Measurements from ENCODE around the gene MRPL17. TPM values are rescaled to one million over a fixed set of nuclear protein-coding genes. Genes with fewer than 3 reads are reported as not detected.

The MRPL17 gene
- total RNA-seq, 1 donor from 2014 or later = 33.9 TPM

DNA sequence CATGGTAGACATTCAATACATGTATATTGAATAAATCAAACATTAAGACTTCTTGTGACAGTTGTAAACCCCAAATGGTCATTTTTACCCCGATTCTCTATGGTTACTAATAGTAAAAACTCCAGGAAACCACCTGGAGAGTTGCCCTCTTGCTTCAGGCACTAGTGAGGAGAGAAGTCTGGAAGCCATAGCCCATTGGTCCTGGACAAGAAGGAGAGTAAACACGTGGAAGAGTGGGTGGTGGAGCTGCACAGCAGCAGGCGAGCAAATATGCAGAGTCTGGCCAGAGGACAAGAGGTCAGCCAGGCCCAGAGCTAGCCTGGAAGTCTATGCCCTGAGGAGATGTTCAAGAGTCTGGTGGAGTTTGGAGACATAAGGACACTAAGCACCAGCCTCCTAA lies 45.3 kb downstream of the MRPL17 start:
- Histone ChIP-seq H3K9ac (ENCODE audit: low read depth in 1 of 3, low read length in 3 of 3) (no peak overlapping the region), H3K9me3 (ENCODE audit: control insufficient read depth in 3 of 3, low read length in 3 of 3) (no peaks in the 10 kb centered on the region), H3K4me3 (ENCODE audit: low read length in 3 of 3) (no peak overlapping the region), H3K27ac (ENCODE audit: low read depth, low read length) (peak overlapping the region; percentile 55), H3K4me1 (ENCODE audit: control insufficient read depth in 3 of 3, insufficient read depth in 3 of 3, low read length in 3 of 3) (peaks cover 39 to 46% (median 41%) of the 10 kb centered on the region in 3 donors), H3K27me3 (ENCODE audit: control insufficient read depth in 3 of 3, insufficient read depth in 3 of 3, low read length in 3 of 3) (no peaks in the 10 kb centered on the region), H3K36me3 (ENCODE audit: control insufficient read depth in 3 of 3, insufficient read depth in 3 of 3, low read length in 3 of 3) (peaks cover 0 to 11% (median 11%) of the 10 kb centered on the region in 3 donors)

- Histone ChIP-seq H3K4me1 (ENCODE audit: control insufficient read depth in 3 of 3, insufficient read depth in 3 of 3, low read length in 3 of 3) (peaks cover 37 to 46% (median 39%) of the 10 kb centered on the region in 3 donors), H3K36me3 (ENCODE audit: control insufficient read depth in 3 of 3, insufficient read depth in 3 of 3, low read length in 3 of 3) (peaks cover 0 to 18% (median 14%) of the 10 kb centered on the region in 3 donors)
These were observed 46.7 kb downstream of the MRPL17 start for GRCh38 chr11:6636480-6636879.

DNA sequence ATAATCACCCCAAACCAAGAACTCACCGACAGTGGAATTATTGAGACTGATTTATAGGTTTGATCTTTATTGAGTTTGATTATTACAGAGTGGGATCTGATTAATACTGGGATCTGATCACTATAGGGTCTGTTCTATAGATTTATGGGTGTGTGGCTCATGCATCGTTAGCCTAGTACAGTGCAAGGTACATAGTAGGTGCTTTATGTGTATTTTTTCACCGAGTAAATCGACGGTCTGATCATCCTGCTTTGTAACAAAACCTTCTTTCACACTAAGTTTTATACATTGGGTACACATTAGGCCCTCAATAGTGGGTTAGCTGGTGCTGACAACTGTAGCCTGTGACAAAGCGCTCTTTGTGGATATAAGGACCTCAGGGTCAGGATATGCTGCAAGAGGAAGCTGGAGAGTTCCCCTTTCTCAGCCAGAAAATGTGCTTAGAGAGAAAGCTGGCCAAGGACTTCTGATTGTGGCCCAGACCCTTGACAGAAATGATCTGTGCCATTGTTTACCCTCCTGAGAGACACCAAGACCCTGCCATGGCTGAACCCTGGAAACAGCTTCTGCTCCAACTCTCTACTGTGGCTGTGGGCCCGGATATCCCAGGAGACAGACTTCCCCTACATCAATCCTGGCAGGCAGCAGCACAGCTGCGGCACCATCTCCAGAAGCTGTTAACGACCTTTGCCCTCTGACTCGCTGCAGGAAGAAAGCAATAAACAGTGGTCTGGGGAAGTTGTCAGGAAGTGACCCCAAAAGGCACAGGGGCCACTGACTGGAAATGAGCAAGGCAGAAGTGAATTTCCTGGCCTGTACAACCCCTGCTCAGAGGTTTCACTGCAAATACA lies 47.8 kb downstream of the MRPL17 start:
- Histone ChIP-seq H3K4me3 (ENCODE audit: low read length in 3 of 3) (no peak overlapping the region), H3K9me3 (ENCODE audit: control insufficient read depth in 3 of 3, low read length in 3 of 3) (no peaks in the 10 kb centered on the region), H3K27ac (ENCODE audit: low read depth, low read length) (peak overlapping the region; percentile 55), H3K27me3 (ENCODE audit: control insufficient read depth in 3 of 3, insufficient read depth in 3 of 3, low read length in 3 of 3) (no peaks in the 10 kb centered on the region), H3K36me3 (ENCODE audit: control insufficient read depth in 3 of 3, insufficient read depth in 3 of 3, low read length in 3 of 3) (peaks cover 0 to 14% (median 11%) of the 10 kb centered on the region in 3 donors), H3K4me1 (ENCODE audit: control insufficient read depth in 3 of 3, insufficient read depth in 3 of 3, low read length in 3 of 3) (peaks cover 35 to 46% (median 39%) of the 10 kb centered on the region in 3 donors), H3K9ac (ENCODE audit: low read depth in 1 of 3, low read length in 3 of 3) (no peak overlapping the region)

More at GRCh38 chr11:6636480-6636879, 46.7 kb downstream of the MRPL17 start:
- H3K9ac ChIP-seq (ENCODE audit: low read depth in 1 of 3, low read length in 3 of 3) = no peak overlapping the region
- peak overlapping the region; percentile 55 for H3K27ac ChIP-seq (ENCODE audit: low read depth, low read length)
- H3K9me3 ChIP-seq (ENCODE audit: control insufficient read depth in 3 of 3, low read length in 3 of 3) = no peaks in the 10 kb centered on the region
- H3K27me3 ChIP-seq (ENCODE audit: control insufficient read depth in 3 of 3, insufficient read depth in 3 of 3, low read length in 3 of 3) = no peaks in the 10 kb centered on the region
- no peak overlapping the region for H3K4me3 ChIP-seq (ENCODE audit: low read length in 3 of 3)

DNA sequence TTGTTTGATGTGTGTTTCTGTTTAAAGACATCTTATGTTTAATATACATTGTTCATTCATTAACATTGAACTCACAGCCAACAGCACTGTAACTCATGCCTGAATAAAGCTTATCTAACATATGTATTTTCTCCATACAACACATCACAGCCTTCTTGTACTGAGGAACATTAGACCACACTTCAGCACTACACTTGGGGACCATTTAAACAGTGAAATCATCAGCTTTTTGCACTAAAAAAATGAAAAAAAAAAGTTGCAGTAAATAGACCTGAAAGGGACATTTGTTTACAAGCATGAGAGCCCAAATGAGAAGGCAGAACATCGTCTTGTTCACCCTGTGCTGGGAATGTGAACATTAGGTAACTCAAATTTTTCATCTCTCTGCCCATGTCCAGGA lies 48.6 kb downstream of the MRPL17 start:
- H3K4me1 ChIP-seq (ENCODE audit: control insufficient read depth in 3 of 3, insufficient read depth in 3 of 3, low read length in 3 of 3) = peaks cover 34 to 46% (median 37%) of the 10 kb centered on the region in 3 donors
- H3K9ac ChIP-seq (ENCODE audit: low read depth in 1 of 3, low read length in 3 of 3) = no peak overlapping the region
- H3K4me3 ChIP-seq (ENCODE audit: low read length in 3 of 3) = no peak overlapping the region
- no peak overlapping the region for H3K27ac ChIP-seq (ENCODE audit: low read depth, low read length)
- H3K27me3 ChIP-seq (ENCODE audit: control insufficient read depth in 3 of 3, insufficient read depth in 3 of 3, low read length in 3 of 3) = no peaks in the 10 kb centered on the region
- H3K36me3 ChIP-seq (ENCODE audit: control insufficient read depth in 3 of 3, insufficient read depth in 3 of 3, low read length in 3 of 3) = peaks cover 0 to 13% (median 10%) of the 10 kb centered on the region in 3 donors
- H3K9me3 ChIP-seq (ENCODE audit: control insufficient read depth in 3 of 3, low read length in 3 of 3) = no peaks in the 10 kb centered on the region

DNA sequence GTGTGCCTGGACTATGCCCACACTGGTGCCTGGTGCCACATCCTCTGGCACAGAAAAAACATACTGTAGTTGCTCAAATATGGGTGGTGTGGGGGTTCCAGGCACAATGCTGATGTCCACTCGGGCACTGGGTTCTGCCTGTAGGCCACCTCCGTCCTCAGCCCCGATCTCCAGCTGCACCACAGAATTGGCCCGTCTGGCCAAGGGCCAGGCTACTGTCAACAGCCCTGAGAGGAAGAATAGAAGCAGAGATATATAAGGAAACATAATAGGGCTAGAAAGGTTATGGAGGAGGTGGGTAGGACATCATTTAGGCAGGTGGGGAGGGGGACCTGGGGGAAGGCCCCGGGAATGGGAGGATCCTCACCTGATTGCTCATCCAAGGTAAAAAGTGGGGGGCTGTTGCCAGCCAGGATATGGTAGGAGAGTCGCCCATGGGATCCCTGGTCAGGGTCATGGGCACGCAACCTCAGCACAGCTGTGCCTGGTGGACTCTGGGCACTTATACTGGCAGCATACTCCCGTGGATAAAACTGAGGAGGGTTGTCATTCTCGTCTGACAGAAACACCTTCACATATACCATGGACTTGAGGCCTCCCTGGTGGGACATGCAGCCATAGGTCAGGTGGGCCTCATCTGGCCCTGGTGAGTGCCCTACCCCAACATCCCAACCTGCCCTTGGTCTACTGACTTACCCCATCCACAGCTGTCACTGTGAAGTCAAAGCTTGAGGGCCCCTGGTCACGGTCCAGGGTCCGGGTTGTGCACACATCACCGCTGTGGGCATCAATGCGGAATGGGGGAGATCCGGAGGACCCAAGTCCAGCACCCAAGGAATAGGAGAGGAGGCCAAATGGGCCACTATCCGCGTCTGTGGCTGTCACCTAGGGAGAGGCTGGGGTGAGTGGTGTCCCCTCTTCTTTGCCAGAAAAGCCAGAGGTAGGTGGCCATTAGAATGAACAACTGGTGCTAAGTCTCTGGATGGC lies 49.4 kb downstream of the MRPL17 start:
- no peaks in the 10 kb centered on the region for H3K27me3 ChIP-seq (ENCODE audit: control insufficient read depth in 3 of 3, insufficient read depth in 3 of 3, low read length in 3 of 3)
- H3K4me3 ChIP-seq (ENCODE audit: low read length in 3 of 3) = no peak overlapping the region
- no peak overlapping the region for H3K27ac ChIP-seq (ENCODE audit: low read depth, low read length)
- no peak overlapping the region for H3K9ac ChIP-seq (ENCODE audit: low read depth in 1 of 3, low read length in 3 of 3)
- peaks cover 0 to 17% (median 15%) of the 10 kb centered on the region in 3 donors for H3K36me3 ChIP-seq (ENCODE audit: control insufficient read depth in 3 of 3, insufficient read depth in 3 of 3, low read length in 3 of 3)
- H3K9me3 ChIP-seq (ENCODE audit: control insufficient read depth in 3 of 3, low read length in 3 of 3) = no peaks in the 10 kb centered on the region
- H3K4me1 ChIP-seq (ENCODE audit: control insufficient read depth in 3 of 3, insufficient read depth in 3 of 3, low read length in 3 of 3) = peaks cover 29 to 40% (median 29%) of the 10 kb centered on the region in 3 donors

GRCh38 chr11:6632116-6633073 lies 50.7 kb downstream of the MRPL17 start:
- Histone ChIP-seq H3K4me1 (ENCODE audit: control insufficient read depth in 3 of 3, insufficient read depth in 3 of 3, low read length in 3 of 3) (peaks cover 18 to 27% (median 25%) of the 10 kb centered on the region in 3 donors), H3K36me3 (ENCODE audit: control insufficient read depth in 3 of 3, insufficient read depth in 3 of 3, low read length in 3 of 3) (peaks cover 0 to 23% (median 15%) of the 10 kb centered on the region in 3 donors), H3K27me3 (ENCODE audit: control insufficient read depth in 3 of 3, insufficient read depth in 3 of 3, low read length in 3 of 3) (no peaks in the 10 kb centered on the region), H3K9me3 (ENCODE audit: control insufficient read depth in 3 of 3, low read length in 3 of 3) (no peaks in the 10 kb centered on the region), H3K9ac (ENCODE audit: low read depth in 1 of 3, low read length in 3 of 3) (no peak overlapping the region), H3K4me3 (ENCODE audit: low read length in 3 of 3) (no peak overlapping the region), H3K27ac (ENCODE audit: low read depth, low read length) (no peak overlapping the region)

DNA sequence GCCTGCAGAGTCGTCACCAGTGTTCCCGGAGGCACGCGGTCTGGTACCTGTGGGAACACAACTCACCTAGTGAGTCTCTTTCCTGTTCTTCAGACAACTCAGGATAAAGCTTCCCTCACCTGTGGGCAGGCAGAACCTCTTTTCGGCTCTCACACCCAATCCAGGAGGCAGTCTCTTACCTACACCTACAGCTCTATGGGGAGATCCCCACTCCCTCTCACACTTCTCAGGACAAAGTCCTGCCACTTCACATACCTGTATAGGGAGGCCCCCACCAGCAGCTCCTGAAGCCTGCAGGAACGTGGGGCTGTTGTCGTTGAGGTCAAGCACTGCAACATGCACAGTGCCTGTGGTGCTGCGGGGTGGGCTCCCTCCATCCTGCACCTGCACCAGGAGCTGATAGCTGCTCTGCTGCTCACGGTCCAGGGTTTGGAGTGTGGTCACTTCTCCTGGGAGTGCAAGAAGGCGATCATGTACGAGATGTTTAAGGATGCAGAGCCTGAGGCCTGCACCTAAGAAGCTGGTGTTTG lies 51.7 kb downstream of the MRPL17 start:
- H3K36me3 ChIP-seq (ENCODE audit: control insufficient read depth in 3 of 3, insufficient read depth in 3 of 3, low read length in 3 of 3) = peaks cover 7 to 32% (median 17%) of the 10 kb centered on the region in 3 donors
- H3K27me3 ChIP-seq (ENCODE audit: control insufficient read depth in 3 of 3, insufficient read depth in 3 of 3, low read length in 3 of 3) = no peaks in the 10 kb centered on the region
- H3K27ac ChIP-seq (ENCODE audit: low read depth, low read length) = no peak overlapping the region
- H3K9me3 ChIP-seq (ENCODE audit: control insufficient read depth in 3 of 3, low read length in 3 of 3) = no peaks in the 10 kb centered on the region
- H3K4me1 ChIP-seq (ENCODE audit: control insufficient read depth in 3 of 3, insufficient read depth in 3 of 3, low read length in 3 of 3) = peaks cover 14 to 20% (median 18%) of the 10 kb centered on the region in 3 donors
- no peak overlapping the region for H3K9ac ChIP-seq (ENCODE audit: low read depth in 1 of 3, low read length in 3 of 3)
- no peak overlapping the region for H3K4me3 ChIP-seq (ENCODE audit: low read length in 3 of 3)

DNA sequence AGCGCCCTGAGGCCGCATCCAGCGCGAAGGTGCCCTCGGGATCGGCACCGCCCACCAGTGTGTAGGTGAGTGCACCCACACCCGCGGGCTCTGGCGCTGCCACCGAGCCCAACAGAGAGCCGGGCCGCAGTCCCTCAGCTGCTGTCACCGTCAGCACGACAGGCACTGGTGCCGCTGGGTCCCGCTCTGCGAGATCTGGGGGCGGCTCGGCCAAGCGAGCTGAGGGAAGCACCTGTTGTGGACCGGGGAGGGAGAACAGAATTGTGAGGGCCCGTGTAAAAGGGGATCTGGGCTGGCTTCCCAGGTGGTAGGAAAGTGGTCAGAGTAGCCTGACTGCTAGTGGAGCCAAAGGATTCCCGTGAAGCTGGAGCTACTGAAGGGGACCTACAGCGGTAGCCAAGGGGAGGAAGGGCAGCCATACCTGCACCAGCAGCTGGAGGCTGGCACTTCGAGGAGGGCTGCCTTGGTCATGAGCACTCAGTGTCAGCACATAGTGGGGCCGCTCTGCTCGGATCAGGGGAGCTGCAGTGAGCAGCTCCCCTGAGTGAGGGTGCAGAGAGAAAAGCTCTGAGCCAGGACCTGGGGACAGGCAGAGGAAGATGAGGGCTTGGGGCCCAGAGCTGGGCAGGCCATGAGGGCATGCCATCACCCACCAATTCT lies 52.4 kb downstream of the MRPL17 start:
- no peak overlapping the region for H3K9ac ChIP-seq (ENCODE audit: low read depth in 1 of 3, low read length in 3 of 3)
- H3K4me3 ChIP-seq (ENCODE audit: low read length in 3 of 3) = no peak overlapping the region
- peaks cover 12 to 37% (median 17%) of the 10 kb centered on the region in 3 donors for H3K36me3 ChIP-seq (ENCODE audit: control insufficient read depth in 3 of 3, insufficient read depth in 3 of 3, low read length in 3 of 3)
- no peak overlapping the region for H3K27ac ChIP-seq (ENCODE audit: low read depth, low read length)
- peaks cover 10 to 15% (median 11%) of the 10 kb centered on the region in 3 donors for H3K4me1 ChIP-seq (ENCODE audit: control insufficient read depth in 3 of 3, insufficient read depth in 3 of 3, low read length in 3 of 3)
- H3K9me3 ChIP-seq (ENCODE audit: control insufficient read depth in 3 of 3, low read length in 3 of 3) = no peaks in the 10 kb centered on the region
- H3K27me3 ChIP-seq (ENCODE audit: control insufficient read depth in 3 of 3, insufficient read depth in 3 of 3, low read length in 3 of 3) = no peaks in the 10 kb centered on the region
